HK-2 (cell line): ENCODE measurements around the gene METAP1D.

ENCODE experiments used
- DNase-seq: peaks from one replicate; pipeline ENCODE4 v3.0.0-alpha.2; 2018; ENCODE audit not compliant: unreplicated experiment

The METAP1D gene

GRCh38 chr2:172091761-172092566 lies 92.2 kb downstream of the METAP1D start:
- DNase-seq, result no peak

DNA sequence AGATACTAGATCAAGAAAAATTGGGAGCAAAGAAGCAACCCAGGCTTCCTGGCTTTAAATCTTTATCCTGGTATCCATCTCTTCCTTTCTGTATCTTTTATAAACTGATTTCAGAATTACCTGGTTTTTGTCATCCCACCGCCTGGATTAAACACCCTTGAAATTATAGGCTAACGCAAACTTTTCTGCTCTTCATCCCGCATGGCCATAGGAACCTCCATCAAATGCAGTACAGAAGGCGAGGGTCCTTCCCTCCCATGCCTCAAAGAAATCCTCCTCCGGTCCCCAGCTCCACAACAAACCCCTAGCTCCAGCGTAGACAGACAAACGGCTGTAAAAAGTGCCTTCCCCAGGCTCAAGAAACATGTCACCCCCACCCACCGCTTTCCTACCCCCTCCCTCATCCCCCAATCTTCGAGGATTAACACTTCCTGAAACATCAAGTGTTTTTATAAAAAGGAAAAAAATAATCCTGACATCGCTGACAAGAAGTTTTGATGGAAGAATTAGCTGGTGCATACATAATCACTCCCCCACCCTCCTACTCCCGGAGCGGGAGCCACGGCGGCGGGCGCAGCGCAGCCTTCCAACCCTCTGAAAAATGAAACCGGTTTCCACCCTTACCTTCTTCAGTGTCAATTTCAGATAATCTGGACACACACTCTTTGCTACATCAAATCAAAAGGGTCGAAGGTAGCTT lies 93.1 kb downstream of the METAP1D start:
- no peak for DNase-seq

DNA sequence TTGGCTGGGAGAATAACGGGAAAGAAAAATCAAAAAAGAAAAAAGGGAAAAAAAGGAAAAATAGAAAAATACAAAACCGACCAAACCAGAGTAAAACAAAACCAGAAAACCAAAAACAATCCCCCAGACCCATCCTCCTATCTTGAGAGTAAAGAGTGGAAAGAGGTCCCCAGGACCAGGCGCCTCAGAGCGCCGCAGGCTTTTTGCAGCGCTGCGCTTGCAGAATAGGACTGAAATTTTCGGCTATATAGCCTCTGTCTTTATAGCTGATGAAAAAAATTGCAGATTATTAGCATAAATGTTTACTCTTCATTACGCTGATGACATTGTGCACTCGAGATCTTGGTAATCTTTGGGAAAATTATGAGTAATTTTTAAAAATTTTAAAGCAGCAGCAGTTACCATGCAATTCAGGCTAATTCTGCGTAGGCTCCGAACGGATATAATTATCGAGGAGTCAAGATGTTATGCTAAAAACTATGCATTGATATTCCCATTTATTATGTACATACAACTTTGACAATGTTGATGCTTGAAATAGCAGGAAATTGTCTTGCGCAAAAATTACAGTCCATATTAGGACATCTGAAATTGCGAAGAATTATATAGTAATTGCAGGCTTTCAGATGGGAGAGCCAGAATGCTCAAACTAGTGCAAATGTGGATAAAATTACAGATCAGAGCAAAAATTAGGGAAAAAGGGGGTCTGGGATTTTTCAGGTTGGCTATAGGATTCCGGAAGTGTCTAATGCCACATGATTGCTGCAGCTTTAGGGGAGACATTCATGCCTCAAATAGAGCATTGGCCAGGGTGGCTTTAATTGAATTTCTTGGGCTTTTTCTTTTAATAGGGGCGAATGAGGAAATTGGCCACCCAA lies 93.9 kb downstream of the METAP1D start:
- DNase-seq, result no peak

- DNase-seq, result no peak
Measured at GRCh38 chr2:172094294-172095145, 94.8 kb downstream of the METAP1D start.

DNA sequence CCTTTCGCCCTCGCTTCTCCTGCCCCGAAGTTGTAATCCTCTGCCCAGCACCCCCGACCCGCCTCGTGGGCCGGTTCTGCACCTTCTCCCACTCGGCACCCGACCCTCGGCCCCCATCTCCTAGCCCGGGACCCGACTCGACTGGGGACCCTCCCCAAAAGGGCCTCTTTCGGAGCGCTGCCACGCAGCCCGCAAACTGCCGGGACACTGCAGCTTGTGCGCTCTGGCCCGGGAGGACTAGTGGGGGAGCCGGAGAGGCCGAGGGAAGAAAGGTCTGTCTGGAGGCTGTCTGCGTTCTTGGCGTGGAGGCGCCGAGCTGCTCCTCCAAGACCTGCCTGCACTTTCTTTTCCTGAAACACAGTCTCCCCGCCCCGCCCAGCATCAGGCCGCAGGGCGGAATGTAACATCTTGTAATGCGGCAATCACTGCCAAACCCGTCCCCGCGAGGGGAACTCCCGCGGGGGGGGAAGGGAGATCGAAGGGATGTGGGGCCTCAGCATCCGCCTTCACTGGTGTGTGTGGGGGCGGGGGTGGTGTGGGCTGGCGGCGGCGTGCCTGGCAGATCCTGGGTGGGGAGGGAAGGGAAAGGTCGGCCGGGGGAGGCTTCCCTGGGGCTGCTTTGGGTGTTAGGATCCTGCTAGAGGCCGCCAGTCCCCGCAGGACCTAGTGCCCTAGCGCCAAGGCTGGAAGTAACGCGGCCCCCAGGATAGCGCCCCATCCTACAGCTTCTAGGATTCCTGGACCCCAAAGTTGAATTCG lies 95.6 kb downstream of the METAP1D start:
- DNase-seq, result peak; percentile 82

DNA sequence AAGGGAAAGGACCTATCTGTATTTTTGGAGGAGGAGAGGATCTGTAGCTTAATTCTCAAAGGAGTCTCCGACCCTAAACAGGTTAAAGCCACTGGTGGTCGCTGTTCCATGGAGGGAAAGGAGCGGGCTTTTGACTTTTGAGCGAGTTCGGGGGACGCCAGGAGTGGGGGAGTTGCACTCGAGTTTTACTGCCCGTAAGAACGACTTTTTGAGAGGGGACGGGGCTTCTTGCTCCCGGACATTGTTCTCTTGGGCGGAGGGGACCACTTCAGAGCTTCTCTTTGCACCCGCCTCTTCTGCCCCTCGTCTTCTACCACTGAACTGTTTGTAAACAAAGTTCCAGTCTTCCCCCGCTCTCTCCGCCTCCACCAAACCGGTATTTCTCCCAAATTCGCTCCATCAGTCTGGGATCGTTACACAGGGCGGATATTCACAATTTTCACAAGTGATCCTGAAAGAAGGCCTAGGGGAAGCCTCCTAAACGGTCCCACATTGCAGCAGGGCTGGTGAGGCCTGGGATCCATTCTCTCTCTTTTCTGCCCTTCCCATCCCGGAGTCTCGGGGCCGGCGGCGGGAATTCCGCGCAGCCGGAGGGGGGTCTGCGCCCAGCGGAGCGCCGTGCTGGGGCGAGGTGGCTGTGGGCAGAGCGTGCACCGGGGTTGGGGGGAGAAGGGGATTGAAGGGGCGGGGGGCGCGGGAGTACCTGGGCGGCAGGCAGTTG lies 96.3 kb downstream of the METAP1D start:
- peak; percentile 28 for DNase-seq

DNA sequence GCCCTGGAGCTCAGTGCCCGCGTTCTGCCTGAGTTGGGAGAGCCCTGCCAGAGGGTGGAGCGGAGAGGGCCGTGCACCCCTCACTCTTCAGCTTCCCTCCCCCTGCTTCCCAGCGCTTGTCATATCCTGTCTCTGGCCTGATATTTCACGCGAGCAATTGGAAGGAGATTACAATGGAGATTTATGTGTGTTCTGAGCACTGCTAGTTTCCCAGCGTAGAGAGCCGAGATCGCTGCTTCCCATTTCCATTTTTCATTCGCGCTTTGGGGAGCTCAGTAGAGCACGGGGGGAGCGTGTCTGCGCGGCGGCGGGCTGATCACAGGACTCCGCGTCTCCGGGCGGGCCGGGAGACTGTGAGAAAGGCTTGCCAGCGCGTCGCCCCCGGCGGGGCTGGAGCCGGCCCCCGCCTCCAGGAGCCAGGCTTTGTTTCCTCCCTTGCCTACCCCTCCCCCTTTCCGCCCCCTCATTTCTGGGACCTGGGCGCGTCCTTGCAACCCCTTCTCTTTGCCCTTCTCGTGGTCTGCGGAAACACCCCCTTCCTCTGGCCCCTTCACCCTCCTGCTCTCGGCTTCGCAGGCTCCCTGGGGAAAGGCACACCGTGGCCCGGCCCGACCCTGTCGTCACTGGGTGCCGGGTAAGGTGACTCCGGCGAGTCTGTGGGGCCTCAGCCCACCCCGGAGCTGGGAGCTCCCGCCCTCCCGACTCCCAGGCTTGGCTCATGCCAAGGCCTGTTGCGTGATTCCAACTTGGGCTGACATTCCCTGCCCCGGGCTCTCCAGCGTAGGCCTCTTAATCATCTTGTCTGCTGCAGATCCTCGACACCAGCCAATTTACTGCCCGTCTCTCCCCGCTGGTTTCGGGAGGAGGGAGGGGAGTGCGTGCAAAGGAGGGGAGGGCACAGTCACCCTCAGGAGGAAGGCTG lies 97.1 kb downstream of the METAP1D start:
- DNase-seq, result peak; percentile 56

DNA sequence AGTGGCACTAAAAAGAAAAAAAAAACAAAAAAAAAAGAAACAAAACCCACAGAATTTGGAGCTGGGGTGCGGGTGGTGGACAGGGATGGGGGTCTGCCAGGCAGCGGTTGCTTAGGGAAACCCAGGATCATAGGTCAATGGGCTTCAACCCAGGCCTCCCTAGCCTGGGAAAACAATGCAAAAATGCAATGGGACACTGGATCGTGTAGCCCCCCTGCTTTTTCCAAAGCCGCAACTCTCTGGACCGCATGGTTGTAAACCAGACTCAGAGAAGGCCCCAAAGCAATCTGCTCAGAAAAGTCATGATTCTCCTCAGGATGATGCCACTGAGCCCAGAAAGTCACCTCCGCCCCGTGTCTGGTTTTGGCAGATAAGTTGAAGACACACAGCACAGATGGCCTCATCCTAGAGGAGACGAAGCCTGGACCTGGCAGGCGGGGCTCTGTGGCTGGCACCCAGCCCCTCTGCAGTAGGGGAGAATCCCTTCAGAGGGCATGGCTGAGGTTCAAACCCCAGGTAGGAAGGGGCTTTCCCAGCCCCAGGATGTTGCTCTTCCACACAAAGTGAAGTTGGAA lies 97.9 kb downstream of the METAP1D start:
- peak; percentile 27 for DNase-seq

DNA sequence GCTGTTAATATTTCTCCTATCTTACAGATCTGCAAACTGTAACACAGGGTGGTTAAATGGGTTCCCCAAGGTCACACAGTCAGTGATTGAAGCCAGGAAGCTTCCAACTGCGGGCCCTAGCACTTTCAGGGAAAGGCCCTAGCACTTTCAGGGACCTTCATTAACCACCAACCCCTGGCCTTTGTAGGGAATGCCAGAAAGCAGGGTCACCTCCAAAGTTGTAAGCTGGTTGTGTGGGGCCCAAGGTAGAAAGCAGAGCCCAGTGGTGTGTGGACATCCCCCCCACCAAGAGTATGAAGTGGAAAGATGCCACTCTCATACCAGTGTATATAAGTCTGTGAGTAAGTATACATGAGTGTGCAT lies 98.5 kb downstream of the METAP1D start:
- no peak for DNase-seq

- peak; percentile 85 for DNase-seq
Measured at GRCh38 chr2:172098650-172099471, 99.1 kb downstream of the METAP1D start.

DNA sequence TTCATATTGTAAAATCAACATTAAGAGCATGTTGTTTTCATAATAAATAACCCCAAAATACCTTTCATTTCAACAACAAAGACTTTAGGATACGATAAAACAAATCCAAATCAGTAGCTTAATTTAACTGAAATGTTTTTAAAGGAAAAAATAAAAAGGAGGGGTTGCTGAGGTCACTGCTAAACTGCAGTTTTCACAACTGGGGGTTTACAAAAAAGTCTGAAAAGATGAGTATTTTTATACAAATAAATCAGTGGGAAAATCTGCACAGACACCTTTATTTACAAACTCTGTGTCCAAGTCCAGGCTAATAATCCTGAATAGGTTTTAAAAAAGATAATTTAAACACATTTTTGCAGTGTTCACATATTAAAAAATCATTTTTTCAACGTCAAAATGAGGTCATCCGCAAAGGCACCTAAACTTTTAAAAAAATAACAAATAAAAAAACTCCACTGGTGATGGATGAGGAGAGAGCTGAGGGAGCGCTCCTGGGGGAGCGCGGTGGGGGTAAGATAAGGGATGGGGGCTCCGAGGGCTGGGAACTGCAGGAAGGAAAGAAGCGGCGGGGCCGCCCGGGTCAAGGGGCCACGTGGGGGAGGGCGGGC lies 99.8 kb downstream of the METAP1D start:
- DNase-seq, result no peak

DNA sequence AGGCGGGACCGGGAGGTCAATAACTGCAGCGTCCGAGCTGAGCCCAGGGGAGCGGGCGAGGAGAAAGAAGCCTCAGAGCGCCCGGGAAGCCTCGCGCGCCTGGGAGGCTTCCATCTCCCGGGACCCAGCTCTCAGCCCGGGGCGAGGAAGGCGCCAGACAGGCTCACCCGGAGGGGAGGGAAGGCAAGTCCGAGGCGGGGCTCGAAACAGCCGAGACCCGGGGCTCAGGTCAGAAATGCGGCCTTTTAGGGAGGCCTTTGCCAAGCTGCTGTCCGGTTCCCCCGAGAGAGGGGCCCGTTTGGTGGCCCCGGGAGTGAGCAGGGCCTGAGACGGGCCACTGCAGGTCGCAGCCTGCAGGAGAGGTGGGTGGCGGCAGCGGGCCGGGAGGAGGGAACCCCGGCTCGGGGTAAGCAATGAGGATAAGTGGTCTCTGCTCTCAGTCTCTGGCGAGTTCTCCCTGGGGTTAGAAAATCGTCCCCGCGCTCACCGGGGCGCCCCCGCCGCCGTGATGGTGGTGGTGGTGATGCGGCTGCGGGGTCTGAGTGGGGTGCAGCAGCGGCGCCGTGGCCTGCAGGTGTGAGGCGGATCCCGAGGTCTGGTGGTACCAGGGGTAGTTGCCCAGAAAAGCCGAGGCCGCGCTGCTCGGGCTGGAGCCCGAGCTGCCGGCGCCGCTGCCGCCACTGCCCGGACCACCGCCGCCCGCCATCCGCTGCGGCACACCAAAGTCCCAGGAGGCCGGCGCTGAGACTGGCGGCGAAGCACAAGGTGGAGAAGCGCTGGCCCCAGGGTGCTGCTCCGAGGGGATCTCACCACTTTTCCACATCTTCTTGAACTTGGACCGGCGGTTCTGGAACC lies 100.6 kb downstream of the METAP1D start:
- DNase-seq, result peak; percentile 40

GRCh38 chr2:172100935-172101820 lies 101.4 kb downstream of the METAP1D start:
- peak; percentile 46 for DNase-seq

DNA sequence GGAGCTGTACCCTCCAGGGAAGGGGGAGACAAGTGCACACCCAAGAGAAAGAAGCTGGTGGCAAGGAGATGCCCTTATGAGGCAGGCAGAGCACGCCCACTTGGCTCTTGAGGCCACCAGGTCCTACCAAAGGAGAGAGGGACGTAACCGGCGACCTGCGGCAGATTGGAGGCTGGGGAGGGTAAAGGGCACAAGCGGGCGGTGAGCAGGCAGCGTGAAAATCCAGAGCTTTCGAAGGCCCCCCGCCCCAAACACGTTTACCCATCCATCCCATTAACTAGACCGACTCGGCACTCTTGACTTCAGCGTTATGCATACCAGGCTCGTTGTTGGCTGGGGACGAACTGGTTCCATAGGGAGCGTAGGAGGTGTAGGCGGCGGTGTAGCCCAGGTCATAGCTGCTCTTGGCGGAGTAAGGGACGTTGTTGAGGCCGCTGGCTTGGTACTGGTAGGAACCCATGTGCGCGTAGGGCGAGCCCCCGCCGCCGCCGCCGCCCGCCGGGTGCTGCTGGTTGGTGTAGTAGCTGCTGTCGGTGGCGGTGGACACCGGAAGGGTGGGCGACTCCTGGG lies 102.2 kb downstream of the METAP1D start:
- DNase-seq, result peak; percentile 38
